ENCODE results near the gene RBM43. TPM values are rescaled to one million over a fixed set of nuclear protein-coding genes. Genes with fewer than 3 reads are reported as not detected.

The RBM43 gene
- total RNA-seq, 1 donor from 2014 or later: 9.4 TPM

GRCh38 chr2:151243468-151243867 is 18.2 kb downstream of the RBM43 start:
- ATAC-seq: no peak
- peaks cover 8% of the 10 kb centered on the region for H3K9me3 ChIP-seq
- H3K27ac ChIP-seq: no peak overlapping the region
- no peak overlapping the region for H3K4me3 ChIP-seq
- no peaks in the 10 kb centered on the region for H3K4me1 ChIP-seq
- intact Hi-C loops (cut with DNase I): no loop called here
- no peak for TF ChIP-seq CTCF (IDR thresholded peaks at IDR 0.05)
- H3K27me3 ChIP-seq: no peaks in the 10 kb centered on the region
- DNase-seq: no peak
- no peaks in the 10 kb centered on the region for H3K36me3 ChIP-seq

GRCh38 chr2:151241224-151241623 is 20.4 kb downstream of the RBM43 start:
- ATAC-seq: no peak
- H3K27ac ChIP-seq: no peak overlapping the region
- intact Hi-C loops (cut with DNase I): no loop called here
- no peaks in the 10 kb centered on the region for H3K4me1 ChIP-seq
- no peaks in the 10 kb centered on the region for H3K27me3 ChIP-seq
- no peak for DNase-seq
- no peak for TF ChIP-seq CTCF (IDR thresholded peaks at IDR 0.05)
- H3K9me3 ChIP-seq: no peaks in the 10 kb centered on the region
- H3K36me3 ChIP-seq: no peaks in the 10 kb centered on the region
- H3K4me3 ChIP-seq: no peak overlapping the region

- no peak for ATAC-seq
- no peak for TF ChIP-seq CTCF (IDR thresholded peaks at IDR 0.05)
- no peak for DNase-seq
- Histone ChIP-seq H3K4me1 (no peaks in the 10 kb centered on the region), H3K4me3 (no peak overlapping the region), H3K36me3 (no peaks in the 10 kb centered on the region), H3K9me3 (no peaks in the 10 kb centered on the region), H3K27ac (no peak overlapping the region), H3K27me3 (no peaks in the 10 kb centered on the region)
- intact Hi-C loops (cut with DNase I): no loop called here
These were observed 21.2 kb downstream of the RBM43 start for GRCh38 chr2:151240433-151240832.

- ATAC-seq (no peak), DNase-seq (no peak)
- intact Hi-C loops (cut with DNase I): no loop called here
- TF ChIP-seq CTCF (IDR thresholded peaks at IDR 0.05): no peak
- H3K27ac ChIP-seq: no peak overlapping the region
- H3K9me3 ChIP-seq: no peaks in the 10 kb centered on the region
- H3K4me3 ChIP-seq: no peak overlapping the region
- H3K36me3 ChIP-seq: no peaks in the 10 kb centered on the region
- H3K4me1 ChIP-seq: no peaks in the 10 kb centered on the region
- no peaks in the 10 kb centered on the region for H3K27me3 ChIP-seq
These were observed 22.0 kb downstream of the RBM43 start for GRCh38 chr2:151239624-151240023.

- no peaks in the 10 kb centered on the region for H3K36me3 ChIP-seq
- ATAC-seq: peak; percentile 96
- no peak overlapping the region for H3K4me3 ChIP-seq
- no peaks in the 10 kb centered on the region for H3K4me1 ChIP-seq
- intact Hi-C loops (cut with DNase I): no loop called here
- H3K27me3 ChIP-seq: no peaks in the 10 kb centered on the region
- no peak overlapping the region for H3K27ac ChIP-seq
- peak; percentile 85 for TF ChIP-seq CTCF (IDR thresholded peaks at IDR 0.05)
- no peaks in the 10 kb centered on the region for H3K9me3 ChIP-seq
- no peak for DNase-seq
These were observed 22.9 kb downstream of the RBM43 start for GRCh38 chr2:151238527-151239487.

Data from upper lobe of right lung (tissue), 1 donor.